Measurements from ENCODE around the gene CDC73.
A peak's percentile ranks its signal among the peaks of the same experiment; 100 is the strongest.
"Not testable (repeated sequence)": the region's sequence is repeated elsewhere in the genome, so short reads cannot be mapped to it uniquely, and the experiment has no call there.

The CDC73 gene

GRCh38 chr1:193183019-193183627 lies 61.3 kb downstream of the CDC73 start:
- DNase-seq: peak in 1 of 2 experiments; percentile 53

GRCh38 chr1:193184776-193185175 lies 62.9 kb downstream of the CDC73 start:
- DNase-seq: no peak

GRCh38 chr1:193185211-193185610 lies 63.4 kb downstream of the CDC73 start:
- DNase-seq: no peak

GRCh38 chr1:193185901-193186731 lies 64.3 kb downstream of the CDC73 start, which contains the start of gene B3GALT2:
B3GALT2 (minus strand) TSS chr1:193186613; CDS start chr1:193181562, 5,051 bp downstream.
- no peak for DNase-seq

- DNase-seq: no peak
These were observed 65.3 kb downstream of the CDC73 start for GRCh38 chr1:193187114-193187513.

- DNase-seq: not testable (repeated sequence)
These were observed 67.1 kb downstream of the CDC73 start for GRCh38 chr1:193188915-193189314.

GRCh38 chr1:193189442-193190095 lies 67.7 kb downstream of the CDC73 start:
- no peak for DNase-seq

GRCh38 chr1:193190096-193190744 lies 68.4 kb downstream of the CDC73 start:
- no peak for DNase-seq

- DNase-seq: no peak
These were observed 70.8 kb downstream of the CDC73 start for GRCh38 chr1:193192586-193192985.

GRCh38 chr1:193199940-193200339 lies 78.1 kb downstream of the CDC73 start:
- no peak for DNase-seq

GRCh38 chr1:193201021-193201420 lies 79.2 kb downstream of the CDC73 start:
- DNase-seq: no peak

- DNase-seq: no peak
These were observed 89.2 kb downstream of the CDC73 start for GRCh38 chr1:193210996-193211395.

GRCh38 chr1:193211539-193211938 lies 89.7 kb downstream of the CDC73 start:
- DNase-seq: no peak

- no peak for DNase-seq
These were observed 90.8 kb downstream of the CDC73 start for GRCh38 chr1:193212637-193213036.

- DNase-seq: no peak
These were observed 92.2 kb downstream of the CDC73 start for GRCh38 chr1:193213998-193214397.

GRCh38 chr1:193216920-193217319 lies 95.1 kb downstream of the CDC73 start:
- DNase-seq: no peak

GRCh38 chr1:193219391-193219790 lies 97.6 kb downstream of the CDC73 start:
- DNase-seq: no peak

- DNase-seq: no peak
These were observed 99.8 kb downstream of the CDC73 start for GRCh38 chr1:193221651-193222050.

GRCh38 chr1:193222056-193222615 lies 100.3 kb downstream of the CDC73 start:
- DNase-seq: no peak

GRCh38 chr1:193229136-193229535 lies 107.3 kb downstream of the CDC73 start:
- DNase-seq: no peak

- not testable (repeated sequence) for DNase-seq
These were observed 109.3 kb downstream of the CDC73 start for GRCh38 chr1:193231146-193231545.

GRCh38 chr1:193234530-193234929 lies 112.7 kb downstream of the CDC73 start:
- DNase-seq: no peak

Measured in NCI-H187 (cell line).